ENCODE measurements around the gene CTTN.

The CTTN gene

DNA sequence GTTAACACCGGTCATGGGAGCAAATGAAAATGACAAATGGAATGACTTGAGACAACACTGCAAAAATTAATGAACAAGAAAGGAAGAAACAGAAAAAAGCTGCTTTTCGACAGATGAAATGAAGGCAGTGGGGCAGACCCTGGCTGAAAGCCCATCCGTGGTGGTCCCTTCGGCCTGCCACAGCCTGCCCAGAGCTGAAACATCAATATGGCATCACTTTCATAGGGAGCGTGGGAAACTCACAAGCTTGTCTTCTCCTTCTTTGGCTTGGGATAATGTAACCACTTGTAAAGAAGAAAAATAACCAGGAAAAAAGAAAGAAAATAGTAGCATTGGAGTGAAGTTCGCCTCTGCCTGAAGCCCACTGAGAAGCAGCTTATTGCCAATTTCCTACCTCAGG is 78.8 kb downstream of the CTTN start:
- no peak for DNase-seq (ENCODE audit: low spot score)

DNA sequence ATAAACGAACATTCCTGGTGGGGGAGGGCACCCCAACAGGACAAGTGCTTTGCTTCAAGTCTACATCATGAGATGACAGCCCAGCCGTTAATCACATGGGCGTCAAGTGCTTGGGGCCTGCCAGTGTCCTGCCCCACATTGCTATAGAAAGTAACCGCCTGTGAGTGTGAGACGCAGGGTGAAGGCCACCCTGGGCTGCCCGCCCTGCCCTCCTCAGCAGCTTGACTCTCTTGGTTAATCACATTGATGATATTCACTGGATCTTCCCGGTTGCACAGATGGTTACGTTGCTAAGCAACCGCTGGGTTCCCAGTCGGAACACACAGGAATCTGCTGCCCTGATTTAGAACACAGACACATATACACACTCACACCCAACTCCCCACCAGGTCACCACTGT is 79.3 kb downstream of the CTTN start:
- no peak for DNase-seq (ENCODE audit: low spot score)

GRCh38 chr11:70478166-70478890 is 80.0 kb downstream of the CTTN start:
- no peak for DNase-seq (ENCODE audit: low spot score)

DNA sequence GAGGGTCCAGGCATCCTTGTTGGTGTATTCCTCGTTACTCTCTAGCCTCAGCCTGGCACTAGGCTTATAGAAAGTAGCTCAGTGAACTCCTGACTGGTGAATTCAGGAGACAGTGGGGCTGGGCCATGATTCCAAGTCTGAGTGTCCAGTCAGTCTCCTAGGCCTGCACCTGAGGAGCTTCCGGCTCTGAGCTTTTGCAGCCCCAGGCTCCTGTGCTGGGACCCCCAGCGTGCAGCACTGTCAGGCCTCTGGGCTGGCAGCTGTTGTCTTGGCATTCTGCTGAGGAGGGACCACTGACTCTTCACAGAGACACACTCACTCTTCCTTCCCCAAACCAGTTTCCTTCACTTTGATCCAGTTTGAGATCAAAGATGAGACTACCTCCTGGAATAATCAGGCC is 82.4 kb downstream of the CTTN start:
- no peak for DNase-seq (ENCODE audit: low spot score)

DNA sequence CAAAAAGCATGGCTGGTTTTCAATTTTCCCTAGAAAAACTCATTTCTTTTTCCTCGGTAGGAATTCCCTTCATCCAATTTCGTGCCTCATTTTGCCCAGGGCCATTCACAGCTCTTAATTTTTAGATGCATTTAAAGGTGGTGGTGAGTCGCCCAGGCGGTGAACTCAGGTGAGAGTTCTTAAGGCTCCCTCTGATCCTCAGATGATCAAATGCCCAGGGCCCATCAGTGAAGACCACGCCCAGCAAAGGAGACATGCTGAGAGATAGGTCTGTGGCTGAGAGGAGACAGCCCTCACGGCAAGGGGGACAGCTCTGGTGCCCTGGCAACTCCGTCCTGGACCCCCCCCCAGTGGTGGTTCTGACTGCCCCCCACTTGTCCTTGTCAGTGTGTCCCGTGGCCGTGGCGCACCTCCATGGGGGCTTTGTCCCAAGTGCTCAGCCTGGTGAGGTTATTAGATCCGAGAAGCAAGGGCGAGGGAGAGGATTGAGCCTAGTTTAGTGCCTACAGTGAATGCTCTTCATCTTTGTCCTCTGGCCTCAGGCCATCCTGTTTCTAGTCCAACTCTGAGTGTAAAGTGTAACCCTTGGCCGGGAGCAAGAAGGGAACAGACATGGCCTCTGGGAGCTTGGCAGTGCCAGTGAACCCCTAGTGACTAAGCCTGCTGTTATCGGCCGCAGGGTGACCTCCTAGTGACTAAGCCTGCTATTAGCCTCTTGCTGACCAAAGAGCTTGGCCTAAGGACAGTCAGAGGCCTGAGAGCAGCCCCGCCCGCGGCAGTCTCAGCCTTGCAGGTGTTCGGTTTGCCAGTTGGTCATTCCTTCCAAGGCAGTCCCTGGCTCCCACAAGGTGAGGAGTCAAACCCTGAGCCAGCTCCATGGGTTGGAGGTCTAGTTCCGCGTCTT is 83.5 kb downstream of the CTTN start:
- no peak for DNase-seq (ENCODE audit: low spot score)

GRCh38 chr11:70482529-70482917 is 84.2 kb downstream of the CTTN start:
- DNase-seq (ENCODE audit: low spot score): no peak

DNA sequence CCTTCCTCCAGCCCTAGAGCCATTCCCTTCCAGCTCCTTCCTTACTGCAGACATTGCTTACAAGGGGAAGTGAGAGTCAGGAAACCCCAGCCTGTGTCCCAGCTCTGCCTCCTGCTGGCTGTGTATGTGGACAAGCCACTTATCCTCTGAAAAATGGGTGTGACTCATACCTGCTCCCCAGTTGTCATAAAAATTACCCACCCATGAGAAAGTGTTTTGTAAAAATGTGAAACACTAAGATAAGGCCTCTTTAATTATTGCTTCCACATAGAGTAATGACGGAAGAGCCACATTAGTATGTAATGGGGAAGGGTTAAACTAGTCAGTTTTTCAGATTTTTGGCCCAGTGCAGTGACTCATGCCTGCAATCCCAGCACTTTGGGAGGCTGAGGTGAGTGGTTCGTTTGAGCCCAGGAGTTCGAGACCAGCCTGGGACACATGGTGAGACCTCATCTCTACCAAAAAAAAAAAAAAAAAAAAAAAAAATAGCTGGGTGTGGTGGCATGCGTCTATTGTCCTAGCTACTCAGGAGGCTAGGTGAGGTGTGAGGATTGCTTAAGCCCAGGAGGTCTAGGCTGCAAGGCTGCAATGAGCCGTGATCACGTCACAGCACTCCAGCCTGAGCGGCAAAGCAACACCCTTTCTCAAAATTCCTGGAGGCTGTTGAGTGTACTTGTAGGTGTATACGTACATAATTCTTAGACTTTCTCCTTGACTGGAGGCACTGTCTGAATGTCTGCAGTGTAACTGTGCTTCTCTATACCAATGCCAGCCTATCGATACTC is 84.9 kb downstream of the CTTN start:
- peak; percentile 68 for DNase-seq (ENCODE audit: low spot score)

GRCh38 chr11:70483917-70484316 is 85.6 kb downstream of the CTTN start:
- DNase-seq (ENCODE audit: low spot score): no peak

- no peak for DNase-seq (ENCODE audit: low spot score)
These were observed 87.1 kb downstream of the CTTN start for GRCh38 chr11:70485326-70486025.

GRCh38 chr11:70486026-70486415 is 87.7 kb downstream of the CTTN start:
- DNase-seq (ENCODE audit: low spot score): no peak
